NOMO-1 treated with DMSO at 0.1 percent for 48 hours (cell line): ENCODE data around the gene ASTL.
A peak's percentile ranks its signal among the peaks of the same experiment; 100 is the strongest.
"Not testable (repeated sequence)": the region's sequence is repeated elsewhere in the genome, so short reads cannot be mapped to it uniquely, and the experiment has no call there.

ENCODE experiments used
- DNase-seq: peaks from one replicate; lab custom pipeline; 2025; ENCODE audit not compliant: unreplicated experiment; lab: John Stamatoyannopoulos, UW

Gene ASTL

DNA sequence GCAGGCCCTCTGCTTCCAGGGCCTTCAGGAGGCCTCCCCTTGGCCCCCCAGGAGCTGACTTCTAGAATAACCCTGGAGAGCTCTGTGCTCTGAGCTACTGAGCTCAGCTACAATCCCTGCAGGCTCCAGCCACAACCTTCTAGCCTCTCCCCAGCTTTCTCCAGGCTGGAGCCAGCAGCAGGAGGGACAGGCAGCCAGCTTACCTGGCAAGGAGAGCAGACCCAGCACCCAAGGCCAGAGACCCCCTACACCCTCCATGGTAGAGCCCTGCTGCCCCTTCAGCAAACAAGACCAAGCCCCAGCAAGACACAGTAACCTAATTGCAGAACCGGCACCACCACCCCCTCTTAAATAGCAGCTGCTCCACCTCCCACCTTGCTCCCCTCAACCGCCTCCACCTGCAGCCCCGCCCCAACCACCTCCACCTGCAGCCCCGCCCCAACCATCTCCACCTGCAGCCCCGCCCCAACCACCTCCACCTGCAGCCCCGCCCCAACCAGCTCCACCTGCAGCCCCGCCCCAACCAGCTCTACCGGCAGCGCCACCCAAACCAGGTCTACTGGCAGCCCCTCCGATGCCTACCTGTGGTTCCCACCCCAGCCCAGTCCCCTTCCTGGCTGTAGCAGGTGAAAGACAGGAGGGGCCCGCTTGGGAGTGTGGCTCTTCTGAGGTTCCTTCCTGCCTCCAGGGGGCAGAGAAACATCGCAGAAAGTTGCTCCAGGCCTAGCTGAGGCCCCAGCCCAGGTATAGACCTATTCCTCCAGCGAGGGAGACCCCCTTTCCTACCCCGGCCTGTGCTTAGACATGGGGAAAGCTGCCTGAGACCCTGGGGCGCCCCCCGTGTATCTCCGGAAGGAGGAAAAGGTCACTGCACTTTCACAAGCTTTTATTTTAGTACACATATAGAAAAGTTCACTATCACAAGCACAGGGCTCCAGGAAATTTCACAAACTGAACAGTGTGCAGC lies at the start of gene ASTL:
Gene ASTL, minus strand, starts transcription at position 324 of the 967 bp plus-strand sequence. Its CDS starts 66 bp downstream, at position 258.
- peak; percentile 43 for DNase-seq

- no peak for DNase-seq
Measured at GRCh38 chr2:96186562-96186961, 48.3 kb upstream of the ASTL start.

- DNase-seq, result no peak
Measured at GRCh38 chr2:96185516-96185915, 47.2 kb upstream of the ASTL start.

DNA sequence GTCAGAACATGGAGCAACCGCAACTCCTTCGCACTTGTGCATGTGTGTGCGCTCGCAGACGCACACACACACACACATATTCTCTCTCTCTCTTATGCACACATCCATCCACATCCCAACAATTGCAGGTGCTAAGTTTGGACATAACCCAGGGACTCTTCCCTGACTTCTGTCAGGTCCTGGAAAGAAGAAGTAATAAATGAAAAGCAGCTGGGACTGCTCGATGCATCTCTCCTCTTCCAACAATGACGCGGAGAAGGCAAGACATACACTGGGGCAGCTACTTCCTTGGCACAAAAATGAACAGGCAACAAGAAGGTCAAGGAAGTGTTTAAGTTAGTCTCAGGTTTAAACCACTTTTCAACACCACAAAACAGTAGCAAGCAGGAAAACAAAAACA lies 46.7 kb upstream of the ASTL start:
- DNase-seq, result no peak

DNA sequence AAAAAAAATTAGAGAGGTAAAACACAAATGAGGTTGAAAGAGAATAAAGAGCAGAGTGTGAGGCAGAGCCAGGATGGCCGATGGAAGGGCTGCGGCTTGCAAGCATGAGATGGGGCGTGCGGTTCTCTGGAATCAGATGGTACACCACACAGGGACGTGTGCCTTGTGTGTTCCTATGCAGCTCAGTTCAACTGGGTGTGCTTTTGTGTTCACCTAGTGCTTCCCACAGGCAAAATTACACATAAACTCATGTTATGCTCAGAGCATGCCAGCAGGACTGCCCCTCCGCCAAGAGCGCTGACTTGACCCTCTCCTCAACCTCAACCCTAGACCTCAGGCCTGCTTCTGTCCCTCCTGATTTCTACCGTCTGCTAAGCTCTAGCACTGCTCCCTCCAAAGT lies 45.9 kb upstream of the ASTL start:
- no peak for DNase-seq

DNA sequence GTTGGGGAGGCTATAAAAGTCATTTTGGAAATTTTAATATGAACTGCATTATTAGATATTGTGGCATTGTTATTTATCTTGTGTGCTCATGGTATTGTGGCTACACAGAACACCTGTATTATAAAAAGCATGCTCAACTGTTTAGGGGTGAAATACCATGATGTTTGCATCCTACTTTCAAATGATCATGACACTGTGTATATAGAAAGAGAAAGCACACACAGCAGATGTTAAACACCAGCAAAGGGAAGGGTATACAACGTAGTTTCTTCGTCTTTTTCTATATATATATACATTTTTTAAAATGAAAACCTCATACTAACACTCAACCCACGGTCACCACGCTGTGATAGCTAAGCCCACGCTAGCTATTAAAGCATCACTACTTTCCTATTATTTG lies 43.2 kb upstream of the ASTL start:
- no peak for DNase-seq

GRCh38 chr2:96180521-96180920 lies 42.2 kb upstream of the ASTL start:
- no peak for DNase-seq

DNA sequence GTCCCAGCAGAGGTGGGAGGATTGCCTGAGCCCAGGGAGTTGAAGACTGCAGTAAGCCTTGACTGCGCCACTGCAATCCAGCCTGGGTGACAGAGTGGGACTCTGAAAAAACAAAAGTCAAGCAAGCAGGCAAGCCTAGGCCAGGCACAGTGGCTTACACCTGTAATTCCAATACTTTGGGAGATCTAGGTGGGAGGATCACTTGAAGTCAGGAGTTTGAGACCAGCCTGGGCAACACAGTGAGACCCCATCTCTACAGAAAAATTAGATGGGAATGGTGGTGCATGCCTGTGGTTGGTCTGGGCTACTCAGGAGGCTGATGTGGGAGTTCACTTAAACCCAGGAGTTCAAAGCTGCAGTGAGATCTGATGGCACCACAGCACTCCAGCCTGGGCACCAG lies 41.7 kb upstream of the ASTL start:
- no peak for DNase-seq

DNA sequence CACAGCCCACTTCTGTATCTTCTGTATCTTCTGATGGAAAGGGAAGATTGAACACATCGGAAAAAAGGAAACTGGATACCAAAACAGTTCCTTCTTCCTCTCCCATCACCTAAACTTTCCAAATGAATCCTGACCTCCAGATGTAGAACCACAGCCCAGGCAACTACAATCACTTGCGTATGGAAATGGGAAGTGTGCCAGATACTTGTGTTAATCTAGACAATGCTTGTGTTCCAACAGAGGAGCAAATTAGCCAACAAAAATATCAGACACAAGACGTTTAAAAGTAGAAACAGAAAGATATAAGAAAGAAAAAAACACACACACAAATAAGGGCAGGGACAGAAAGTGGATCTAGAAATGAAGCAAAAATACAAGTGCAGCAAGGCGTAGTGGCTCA lies 38.4 kb upstream of the ASTL start:
- no peak for DNase-seq

GRCh38 chr2:96175951-96176350 lies 37.6 kb upstream of the ASTL start:
- DNase-seq, result no peak

GRCh38 chr2:96174251-96175144 lies 36.2 kb upstream of the ASTL start:
- peak; percentile 59 for DNase-seq

GRCh38 chr2:96171831-96172230 lies 33.5 kb upstream of the ASTL start:
- DNase-seq, result no peak

DNA sequence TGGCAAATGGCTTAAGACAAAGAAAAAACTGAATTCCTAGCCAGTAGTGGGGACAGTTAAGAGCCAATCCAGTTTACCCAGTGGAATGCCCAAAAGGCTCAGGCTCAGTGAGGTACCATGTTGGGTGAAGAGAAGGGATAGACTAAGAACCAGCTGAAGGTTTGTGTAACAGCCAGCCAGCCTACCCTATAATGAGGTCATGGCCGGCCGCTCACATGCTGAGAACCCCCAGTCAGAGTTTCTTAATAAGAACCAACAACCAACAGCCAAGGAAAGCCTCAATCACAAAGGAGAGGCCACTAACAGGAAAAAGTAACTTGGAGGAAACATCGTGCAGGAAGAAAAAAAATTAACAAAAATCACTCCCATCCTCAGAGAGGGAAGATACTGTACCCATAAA lies 32.3 kb upstream of the ASTL start:
- no peak for DNase-seq

DNA sequence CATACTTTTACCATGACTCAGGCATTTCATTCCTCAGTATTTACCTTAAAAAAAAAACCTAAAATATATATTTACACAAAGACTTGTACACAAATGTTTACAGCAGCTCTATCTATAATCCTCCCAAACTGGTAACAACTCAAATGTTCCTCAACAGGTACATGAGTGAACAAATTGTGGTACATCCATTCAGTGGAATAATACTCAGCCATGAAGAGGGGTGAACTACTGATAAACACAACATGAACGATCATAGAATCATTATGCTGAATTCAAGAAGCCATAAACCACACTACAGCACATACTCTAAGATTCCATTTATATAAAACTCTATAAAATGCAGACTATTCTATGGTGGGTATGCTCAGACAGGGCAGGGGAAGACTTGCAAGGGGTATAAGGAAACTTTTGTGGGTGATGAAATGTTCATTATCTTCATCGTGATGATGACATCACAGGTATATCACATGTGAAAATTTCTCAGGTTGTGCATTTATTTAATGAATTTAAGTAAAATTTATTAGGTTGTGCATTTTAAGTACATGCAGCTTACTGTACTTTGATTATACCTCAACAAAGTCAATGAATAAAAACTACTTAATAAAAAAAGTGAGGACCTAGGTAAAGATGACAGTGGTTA lies 31.7 kb upstream of the ASTL start:
- no peak for DNase-seq

DNA sequence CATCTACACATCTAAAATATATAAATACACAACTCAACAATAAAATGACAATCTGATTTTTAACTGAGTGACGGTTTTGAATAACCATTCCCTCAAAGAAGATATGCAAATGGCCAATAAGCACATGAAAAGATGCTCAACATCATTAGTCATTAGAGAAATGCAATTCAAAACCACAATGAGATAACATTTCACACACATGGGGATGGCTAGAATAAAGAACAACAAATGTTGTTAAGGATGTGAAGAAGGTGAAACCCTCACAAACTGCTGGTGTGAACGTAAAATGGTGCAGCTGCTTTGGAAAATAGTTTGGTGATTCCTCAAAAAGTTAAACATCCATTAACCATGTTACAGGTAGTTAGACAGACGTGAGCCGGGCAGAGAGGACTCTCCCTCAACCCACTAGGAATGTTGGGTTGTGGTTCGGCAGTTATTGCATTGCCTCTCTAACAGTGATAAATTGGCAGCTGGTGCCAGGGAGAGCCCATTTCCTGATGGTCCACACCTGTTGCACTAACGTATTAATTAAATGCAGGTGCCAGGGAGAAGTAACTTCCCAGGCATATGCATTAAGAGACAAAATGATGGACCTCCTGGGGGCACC lies 29.2 kb upstream of the ASTL start:
- DNase-seq, result no peak

DNA sequence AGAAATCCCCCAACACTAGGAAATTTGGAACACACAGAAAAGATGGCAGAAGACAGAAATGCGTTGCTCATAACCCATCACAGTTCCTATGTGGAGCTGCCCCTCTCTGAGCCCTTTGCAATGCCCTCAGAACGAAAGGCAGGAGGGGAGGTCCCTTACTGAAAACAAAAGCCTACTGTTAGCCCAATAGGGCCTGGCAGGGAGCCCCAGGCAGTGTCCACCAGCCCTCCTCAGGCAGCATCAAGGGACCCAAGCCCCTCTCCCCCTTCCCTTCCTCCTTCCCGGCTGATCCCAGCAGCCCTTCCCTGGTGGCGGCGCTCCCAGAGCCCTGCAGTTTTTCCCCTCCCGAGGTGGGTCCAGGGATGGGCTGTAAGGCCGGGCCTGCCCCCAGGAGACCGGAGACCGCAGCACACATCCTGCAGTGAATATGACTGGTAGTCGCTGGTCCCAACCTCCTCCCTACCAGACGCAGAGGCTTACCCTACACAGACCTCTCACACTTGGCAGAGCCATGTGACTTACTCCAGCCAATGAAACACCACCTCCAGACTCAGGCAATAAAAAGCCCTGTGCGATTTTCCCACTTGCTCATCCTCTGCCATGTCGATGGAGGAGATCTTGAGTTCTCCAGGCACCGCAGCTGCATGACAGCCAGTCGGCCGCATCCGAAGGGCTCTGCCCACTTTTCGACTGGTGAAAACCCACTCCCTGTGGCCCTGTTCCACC lies 26.3 kb upstream of the ASTL start:
- no peak for DNase-seq

DNA sequence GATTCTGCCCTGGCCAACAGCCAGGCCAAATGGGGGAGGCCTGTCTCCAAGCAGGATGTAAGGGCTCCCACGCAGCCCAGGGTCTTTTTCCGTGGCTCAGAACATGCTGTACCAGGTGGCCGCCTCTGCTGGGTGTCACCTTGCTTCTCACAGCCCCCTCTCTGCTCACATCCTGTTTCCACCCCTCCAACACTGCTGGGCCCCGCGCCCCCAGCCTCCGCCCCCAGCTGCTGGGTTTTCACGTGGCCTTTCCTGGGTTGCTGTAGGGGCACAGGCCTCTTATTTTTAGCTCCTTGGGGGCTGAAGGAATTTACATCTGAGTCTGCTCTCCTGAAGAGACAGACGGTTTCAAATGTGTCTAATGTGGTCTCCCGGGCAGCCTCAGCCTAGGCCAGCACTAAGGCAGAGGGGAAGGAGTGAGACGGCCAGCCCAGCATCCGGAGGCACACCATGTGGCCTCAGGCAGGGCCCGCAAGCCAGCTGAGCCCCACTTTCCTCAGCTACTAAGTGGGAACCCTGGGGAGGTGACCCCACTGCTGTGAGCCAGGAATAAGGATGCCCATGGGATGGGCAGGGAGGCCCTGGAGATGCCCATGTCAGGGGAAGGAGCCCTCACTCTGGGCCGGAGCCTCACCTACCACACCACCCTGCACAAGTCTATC lies 25.6 kb upstream of the ASTL start:
- DNase-seq, result no peak

DNA sequence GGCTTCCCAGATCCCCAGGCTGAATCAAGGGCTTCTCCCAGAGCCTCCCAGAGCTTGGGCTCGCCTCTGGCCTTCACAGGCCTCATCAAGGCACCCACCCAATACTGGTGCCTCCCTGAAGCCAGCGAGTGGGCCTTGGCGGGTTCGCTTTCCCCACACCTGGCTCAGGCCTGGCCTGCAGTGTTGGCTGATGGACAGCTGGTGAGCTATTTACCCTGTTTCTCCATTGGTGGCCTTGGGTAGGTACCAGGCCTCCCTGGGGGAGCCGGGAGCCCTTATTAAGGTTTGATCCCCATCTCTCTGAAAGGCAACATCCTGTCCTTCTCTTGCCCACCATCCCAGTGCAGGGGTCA lies 25.1 kb upstream of the ASTL start:
- no peak for DNase-seq

GRCh38 chr2:96161898-96162297 lies 23.6 kb upstream of the ASTL start:
- DNase-seq, result no peak

DNA sequence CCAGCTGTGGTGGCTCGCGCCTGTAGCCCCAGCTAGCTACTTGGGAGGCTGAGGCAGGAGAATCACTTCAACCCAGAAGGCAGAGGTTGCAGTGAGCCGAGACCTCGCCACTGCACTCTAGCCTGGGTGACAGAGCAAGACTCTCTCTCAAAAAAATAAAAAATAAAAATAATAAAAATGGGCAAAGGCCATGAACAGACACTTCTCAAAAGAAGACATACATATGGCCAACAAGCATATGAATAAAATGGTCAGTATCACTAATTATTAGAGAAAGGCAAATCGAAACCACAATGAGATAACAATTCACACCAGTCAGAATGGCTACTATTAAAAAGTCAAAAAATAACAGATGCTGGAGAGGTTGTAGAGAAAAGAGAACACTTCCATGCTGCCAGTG lies 22.1 kb upstream of the ASTL start:
- not testable (repeated sequence) for DNase-seq
